GM21390 (cell line): ENCODE data around the gene RYR3.

ENCODE experiments used
- ATAC-seq: cut with Tn5 transposase; IDR thresholded peaks from one replicate; pipeline ENCODE4 v1.9.1; 2021; ENCODE audit not compliant: unreplicated experiment

Gene RYR3

DNA sequence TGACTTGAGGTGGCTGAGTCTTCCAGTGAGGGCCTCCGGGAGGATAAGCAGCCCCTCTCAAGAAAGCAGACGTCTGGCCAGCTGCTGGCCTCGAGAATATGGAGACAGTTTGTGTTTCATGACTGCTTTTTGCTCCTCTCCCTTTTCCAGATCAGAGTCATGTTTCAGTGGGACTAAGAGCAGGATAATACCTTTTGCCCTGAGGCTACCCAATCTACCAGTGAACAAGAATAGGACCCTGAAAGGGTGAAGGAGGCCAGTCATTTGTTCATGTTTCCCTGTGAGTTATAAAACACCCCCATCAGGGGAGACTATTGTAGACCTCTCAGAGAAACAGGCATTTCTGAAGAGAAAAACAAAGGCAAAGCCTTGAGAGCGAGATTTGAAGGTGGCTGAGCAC lies 137.4 kb downstream of the RYR3 start:
- ATAC-seq: no peak

DNA sequence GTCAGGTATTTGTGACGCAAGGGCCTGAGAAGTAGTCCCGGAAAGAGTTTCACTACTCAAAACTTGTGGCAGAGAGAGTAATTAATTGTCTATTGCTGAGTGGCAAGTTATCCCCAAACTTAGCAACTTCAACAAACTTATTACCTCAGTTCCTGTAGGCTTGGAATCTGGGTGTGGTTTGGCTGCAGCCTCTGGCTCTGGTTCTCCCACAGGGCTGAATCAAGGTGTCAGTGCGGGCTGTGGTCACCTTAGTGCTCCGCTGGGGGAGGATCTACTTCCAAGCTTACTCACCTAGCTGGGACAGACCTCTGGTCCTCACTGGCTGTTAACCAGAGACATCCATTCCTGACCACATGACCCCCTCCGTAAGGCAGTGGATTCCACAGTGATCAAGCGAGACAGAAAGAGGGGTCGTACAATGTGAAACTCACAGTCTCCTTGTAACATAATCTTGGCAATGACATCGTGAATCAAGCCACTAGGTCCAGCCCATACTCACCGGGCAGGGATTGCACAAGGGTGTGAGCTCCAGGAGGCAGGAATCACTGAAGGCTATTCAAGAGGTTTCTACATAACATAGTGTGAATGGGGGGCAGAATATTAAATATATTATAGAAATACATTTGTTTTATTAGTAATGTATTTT lies 138.3 kb downstream of the RYR3 start:
- no peak for ATAC-seq

- no peak for ATAC-seq
Measured at GRCh38 chr15:33449810-33450209, 139.0 kb downstream of the RYR3 start.

GRCh38 chr15:33451385-33451784 lies 140.6 kb downstream of the RYR3 start:
- ATAC-seq: no peak

GRCh38 chr15:33453761-33454160 lies 143.0 kb downstream of the RYR3 start:
- ATAC-seq: no peak

DNA sequence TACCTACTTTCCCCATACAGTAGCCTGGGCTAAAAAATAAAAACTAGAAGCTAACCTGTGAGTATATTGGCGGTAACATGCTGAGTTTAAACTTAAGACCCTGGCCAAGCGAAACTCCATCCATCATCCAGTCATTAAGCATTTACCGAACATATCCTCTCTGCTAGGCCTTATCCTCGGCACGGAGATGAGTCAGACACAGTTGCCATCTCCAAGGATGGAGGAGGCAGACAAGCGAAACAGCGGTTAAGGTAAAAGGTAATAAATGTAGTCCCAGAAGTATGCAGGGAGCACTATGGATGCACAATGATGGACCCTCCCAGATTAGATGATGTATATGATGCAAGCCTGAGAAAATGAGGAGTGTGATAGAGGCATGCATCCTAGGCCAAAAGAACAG lies 143.6 kb downstream of the RYR3 start:
- no peak for ATAC-seq

DNA sequence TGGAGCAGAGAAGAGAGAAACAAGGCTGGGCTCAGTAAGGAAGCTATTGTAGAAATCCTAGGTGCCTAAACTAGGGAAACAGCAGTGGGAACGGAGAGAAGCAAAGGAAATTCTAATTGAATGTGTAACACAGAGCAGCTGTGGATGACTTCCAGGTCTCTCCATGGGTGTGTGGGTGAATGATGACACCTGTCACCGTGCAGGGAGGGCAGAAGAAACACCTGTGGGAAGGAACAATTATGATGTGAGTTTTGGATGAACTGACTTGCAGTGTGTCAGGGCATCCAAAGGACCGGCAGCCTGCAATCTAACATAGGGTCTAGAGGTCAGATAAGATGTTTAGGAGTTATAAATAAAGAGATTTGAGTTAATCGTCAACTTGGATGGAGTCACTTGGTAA lies 144.2 kb downstream of the RYR3 start:
- no peak for ATAC-seq

DNA sequence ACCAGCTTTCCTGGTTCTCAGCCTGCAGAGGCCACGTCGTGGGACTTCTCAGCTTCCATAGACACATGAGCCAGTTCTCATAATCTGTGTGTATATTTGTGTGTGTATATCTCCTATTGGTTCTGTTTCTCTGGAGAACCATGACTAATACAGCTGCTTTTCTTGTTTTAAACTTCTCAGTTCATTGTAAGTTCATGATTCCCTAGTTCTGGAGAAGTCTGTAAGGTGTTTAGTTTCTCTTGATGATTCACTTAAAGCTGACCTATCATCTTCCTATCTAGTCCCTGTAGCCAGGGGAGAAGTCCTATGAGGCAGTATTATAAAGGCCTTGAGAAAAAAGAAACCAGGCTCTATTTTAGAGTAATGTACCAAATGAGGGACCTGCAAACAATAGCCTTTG lies 147.7 kb downstream of the RYR3 start:
- ATAC-seq: no peak

DNA sequence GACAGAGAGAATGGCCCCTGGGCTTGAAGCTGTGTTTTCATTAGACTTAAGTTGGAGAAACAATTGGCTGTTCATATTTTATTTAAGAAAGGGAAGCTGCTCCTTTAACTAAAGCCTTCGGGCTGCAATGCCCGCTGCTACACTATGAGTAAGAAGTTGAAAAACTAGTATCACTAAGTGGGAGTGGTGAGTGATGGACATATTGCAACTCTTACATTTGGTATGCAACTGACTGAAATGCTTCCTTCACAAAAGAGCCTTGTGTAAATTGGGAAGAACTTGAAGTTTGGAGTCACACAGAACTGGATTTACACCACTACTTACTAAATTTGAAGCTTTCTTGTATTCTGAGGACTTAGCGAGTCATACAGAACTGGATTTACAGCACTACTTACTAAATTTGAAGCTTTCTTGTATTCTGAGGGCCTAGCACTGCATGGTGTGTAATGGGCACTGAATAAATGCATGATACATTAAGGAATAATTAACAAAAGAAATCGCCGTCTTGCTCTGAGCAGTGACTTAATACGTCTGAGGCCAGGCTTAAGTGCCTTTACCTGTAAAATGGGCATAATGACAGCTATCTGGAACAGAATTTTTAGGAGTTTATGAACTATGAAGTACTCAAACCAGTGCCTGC lies 149.5 kb downstream of the RYR3 start:
- ATAC-seq: no peak

DNA sequence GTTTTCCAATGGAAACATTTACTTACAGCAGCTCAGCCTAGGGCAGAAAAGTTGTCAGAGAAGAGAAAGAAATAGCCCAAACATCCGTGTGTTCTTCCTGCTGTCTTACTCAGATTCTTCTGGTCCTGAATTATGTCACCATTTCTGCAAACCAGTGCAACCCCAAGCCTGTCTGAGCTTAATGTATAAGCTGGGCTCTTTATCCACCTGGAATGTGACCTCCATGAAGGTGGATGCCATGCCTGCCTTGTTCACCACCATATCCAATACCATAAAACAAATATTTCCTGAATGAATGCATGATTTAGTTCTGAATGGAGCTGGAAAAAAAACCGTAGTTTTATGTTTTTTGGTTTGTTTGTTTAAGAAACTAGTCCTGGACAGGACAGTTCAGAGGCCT lies 150.9 kb downstream of the RYR3 start:
- no peak for ATAC-seq

GRCh38 chr15:33467146-33467815 lies 156.5 kb downstream of the RYR3 start:
- ATAC-seq: no peak

DNA sequence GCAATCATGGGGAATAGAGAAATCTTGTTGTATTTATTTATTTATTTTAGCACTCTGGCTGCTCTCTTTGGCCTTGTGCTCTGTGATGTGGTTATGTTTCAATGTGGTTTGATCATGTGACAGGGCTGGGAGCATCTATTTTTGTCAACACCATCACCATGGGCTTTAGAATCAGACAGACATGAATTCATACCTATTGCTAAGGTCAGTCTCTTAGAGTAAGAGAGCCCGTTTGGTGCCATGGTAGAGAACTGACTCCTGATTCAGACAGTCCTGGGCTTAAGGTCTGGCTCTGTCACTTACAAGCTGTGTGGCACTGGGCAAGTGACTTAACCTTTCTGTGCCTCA lies 157.0 kb downstream of the RYR3 start:
- ATAC-seq: no peak

- ATAC-seq: no peak
Measured at GRCh38 chr15:33468740-33469139, 158.0 kb downstream of the RYR3 start.

DNA sequence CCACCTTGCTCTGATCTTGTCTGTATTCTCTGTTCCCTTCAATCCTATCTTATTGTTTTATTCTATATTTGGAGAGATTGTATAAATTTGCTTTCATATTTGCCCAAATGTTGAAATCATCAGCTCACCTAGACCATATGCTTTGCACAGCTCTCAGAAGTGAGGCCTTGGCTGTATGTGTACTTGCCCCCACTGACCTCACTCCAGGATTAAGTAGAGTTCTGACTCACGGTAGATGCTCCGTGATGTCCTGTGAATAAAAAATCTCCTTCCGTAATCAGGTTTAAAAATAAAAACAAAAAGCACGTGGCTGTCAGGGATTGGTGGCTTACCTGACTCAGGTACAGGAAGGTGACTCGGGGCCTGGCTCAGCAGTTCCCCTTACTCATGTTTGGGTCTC lies 162.2 kb downstream of the RYR3 start:
- ATAC-seq: no peak

DNA sequence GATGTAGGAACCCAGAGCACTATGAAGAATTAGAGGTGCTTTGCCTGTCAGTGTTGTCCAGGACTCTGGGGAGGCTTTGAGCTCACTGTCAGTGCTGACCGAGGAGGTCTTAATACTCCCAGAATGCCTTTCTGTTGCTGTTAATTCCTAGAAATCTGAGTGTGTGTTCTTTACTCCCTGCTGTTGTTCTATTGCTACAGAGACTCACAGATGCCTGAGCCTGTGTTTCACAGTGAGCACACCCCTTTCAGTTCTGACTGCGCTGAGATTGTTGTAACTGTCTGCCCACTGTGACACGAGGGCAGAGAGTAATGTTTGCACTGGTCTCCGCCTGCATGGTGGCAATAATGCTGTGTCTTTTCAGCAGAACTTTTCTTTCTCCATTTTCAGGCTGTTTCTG lies 162.9 kb downstream of the RYR3 start:
- no peak for ATAC-seq

GRCh38 chr15:33476076-33476475 lies 165.3 kb downstream of the RYR3 start:
- ATAC-seq: no peak

GRCh38 chr15:33476908-33477307 lies 166.1 kb downstream of the RYR3 start:
- no peak for ATAC-seq

DNA sequence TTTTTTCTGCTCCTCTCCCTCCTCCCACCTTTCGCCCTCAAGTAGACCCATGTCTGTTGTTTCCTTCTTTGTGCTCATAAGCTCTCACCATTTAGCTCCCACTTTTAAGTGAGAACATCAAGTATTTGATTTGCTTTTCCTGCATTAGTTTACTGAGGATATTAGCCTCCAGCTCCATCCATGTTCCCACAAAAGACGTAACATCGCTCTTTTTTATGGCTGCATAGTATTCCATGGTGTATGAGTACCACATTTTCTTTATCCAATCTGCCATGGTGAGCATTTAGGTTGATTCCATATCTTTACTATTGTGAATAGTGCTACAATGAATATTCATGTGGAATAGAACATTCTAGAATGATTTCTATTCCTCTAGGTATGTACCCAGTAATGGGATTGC lies 178.6 kb downstream of the RYR3 start:
- no peak for ATAC-seq

GRCh38 chr15:33490703-33491102 lies 179.9 kb downstream of the RYR3 start:
- no peak for ATAC-seq

DNA sequence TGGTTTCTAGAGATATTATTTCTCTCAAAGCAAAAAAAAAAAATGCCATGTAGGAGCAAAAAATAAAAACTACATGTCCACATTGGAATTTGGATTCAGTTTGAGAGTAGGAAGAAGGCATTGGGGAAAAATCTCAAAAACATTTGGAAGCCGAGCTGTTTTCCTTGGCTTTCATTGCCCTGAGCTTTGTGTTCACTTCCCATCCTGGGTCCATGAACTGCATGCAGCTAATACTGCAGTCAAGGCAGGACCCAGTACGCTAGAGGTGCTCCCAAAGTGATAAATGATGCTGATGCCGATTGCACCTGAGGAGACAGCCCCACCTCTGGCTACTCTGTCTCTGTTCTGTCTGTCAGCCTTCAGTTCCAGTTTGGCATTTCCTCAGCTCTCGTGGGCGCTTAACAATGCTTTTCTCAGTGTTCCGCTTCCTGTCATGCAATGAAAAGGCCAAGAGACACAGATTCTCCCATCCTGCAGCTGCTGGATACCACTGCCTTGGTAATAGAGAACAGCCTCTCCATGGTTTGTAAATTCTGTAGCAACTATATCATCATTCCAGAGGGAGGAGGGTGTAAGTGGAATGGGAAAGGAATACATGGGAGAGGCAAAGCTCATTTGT lies 181.8 kb downstream of the RYR3 start:
- no peak for ATAC-seq

DNA sequence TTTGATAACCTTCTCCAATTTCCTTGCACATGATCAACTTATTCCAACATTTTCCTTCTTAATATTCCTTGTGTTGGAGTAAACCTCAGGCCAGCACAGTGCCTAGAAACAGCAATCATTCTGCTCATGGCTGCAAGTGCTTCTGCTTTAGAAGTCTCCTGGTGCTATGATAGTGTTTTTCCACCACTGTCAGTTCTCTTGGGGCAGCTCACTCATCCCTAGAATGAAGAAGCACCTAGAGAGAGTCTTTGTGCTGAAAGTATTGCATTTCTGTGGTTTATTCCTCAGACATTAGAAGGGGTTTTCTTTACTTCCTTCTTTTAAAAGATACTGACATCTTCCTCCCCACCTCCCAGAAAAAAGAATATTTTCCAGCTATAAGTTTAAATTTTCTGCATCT lies 183.5 kb downstream of the RYR3 start:
- no peak for ATAC-seq
